Mesodermal cell (in vitro differentiated cells): ENCODE data around the gene C4orf46. TPM values are rescaled to one million over a fixed set of nuclear protein-coding genes. Genes with fewer than 3 reads are reported as not detected.
A peak's percentile ranks its signal among the peaks of the same experiment; 100 is the strongest.
"Not testable (repeated sequence)": the region's sequence is repeated elsewhere in the genome, so short reads cannot be mapped to it uniquely, and the experiment has no call there.

ENCODE experiments used
- H3K27ac ChIP-seq: 2 replicates; pipeline ENCODE4 v1.7.0; 2013; ENCODE audit warnings: mild to moderate bottlenecking, low read depth, low read length, moderate library complexity; ENCODE audit not compliant: severe bottlenecking
- H3K36me3 ChIP-seq: 2 replicates; pipeline ENCODE4 v1.7.1; 2013; ENCODE audit warnings: mild to moderate bottlenecking, low read length, moderate library complexity; ENCODE audit not compliant: control insufficient read depth, insufficient read depth
- H3K4me1 ChIP-seq: one replicate; pipeline ENCODE4 v1.7.1; 2013; ENCODE audit warnings: mild to moderate bottlenecking, low read length; ENCODE audit not compliant: insufficient read depth, control insufficient read depth, poor library complexity, severe bottlenecking
- H3K4me3 ChIP-seq: 2 replicates; pipeline ENCODE4 v1.7.0; 2013; ENCODE audit warnings: low read length, control low read depth, mild to moderate bottlenecking; ENCODE audit not compliant: insufficient read depth, poor library complexity, severe bottlenecking; ENCODE audit errors: extremely low read depth
- H3K9me3 ChIP-seq: 2 replicates; pipeline ENCODE4 v1.7.1; 2013; ENCODE audit warnings: mild to moderate bottlenecking, low read length, moderate library complexity; ENCODE audit not compliant: control insufficient read depth
- WGBS, 2 experiments: methylation state at CpG; one replicate each; pipeline ENCODE4 v1.1.5; 2013; ENCODE audit warnings: missing lambda C conversion rate in 2 of 2; ENCODE audit not compliant: insufficient coverage in 2 of 2; 5-methylcytosine and 5-hydroxymethylcytosine counted together
- polyA plus RNA-seq, 2 experiments: library from polyadenylated mRNA; stranded (reverse); fragments of 50-300 nt; gene quantifications; one replicate each; pipeline ENCODE4 v1.2.3, GENCODE V29; 2013

C4orf46 gene
- 15.5 TPM for polyA plus RNA-seq (2013, experiment 1 of 2)
- polyA plus RNA-seq (2013, experiment 2 of 2): 15.5 TPM

DNA sequence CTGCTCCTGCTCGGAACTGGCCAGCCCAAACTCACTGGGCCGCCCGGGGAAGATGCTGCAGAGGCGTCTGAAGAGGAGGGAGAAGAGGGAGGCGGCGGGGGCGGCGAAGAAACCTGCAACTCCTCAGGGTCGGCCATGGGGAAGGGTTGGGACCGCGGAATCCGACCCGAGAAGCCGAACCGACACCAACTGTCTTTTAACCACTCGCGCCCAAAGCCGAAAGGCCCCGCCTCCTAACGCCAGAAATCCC is at the start of gene C4orf46:
Gene C4orf46 (minus strand): TSS at position 223 of the 250 bp plus-strand sequence. CDS start 86 bp downstream, at position 137.
- H3K4me3 ChIP-seq: peak within 1 kb of the TSS; percentile 81
- no peaks in the 10 kb centered on the region for H3K4me1 ChIP-seq
- peak within 1 kb of the TSS; percentile 88 for H3K27ac ChIP-seq
- peaks cover 15% of the 10 kb centered on the region for H3K36me3 ChIP-seq
- H3K9me3 ChIP-seq: no peaks in the 10 kb centered on the region
- 0% methylated on average over 9 to 18 of the region's 20 CpGs for WGBS, 2 experiments

DNA sequence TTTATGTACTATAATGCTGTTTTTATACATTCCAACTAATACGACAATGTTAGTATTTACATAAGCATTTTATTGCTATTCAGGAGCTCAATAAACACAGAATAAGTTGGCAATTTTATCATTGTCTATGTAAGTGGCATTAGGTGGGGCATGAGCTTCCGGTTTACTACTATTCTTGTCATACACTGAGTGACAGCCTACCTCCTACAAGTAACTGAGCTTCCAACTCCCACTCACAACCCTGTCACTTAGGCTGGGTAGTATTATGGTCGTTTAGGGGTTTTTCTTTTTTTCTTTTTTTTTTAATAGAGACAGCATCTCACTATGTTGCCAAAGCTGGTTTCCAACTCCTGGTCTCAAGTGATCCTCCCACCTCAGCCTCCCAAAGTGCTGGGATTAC is 44.1 kb upstream of the C4orf46 start:
- Histone ChIP-seq H3K9me3 (no peaks in the 10 kb centered on the region), H3K4me1 (no peaks in the 10 kb centered on the region), H3K36me3 (peaks cover 93% of the 10 kb centered on the region), H3K27ac (no peak overlapping the region), H3K4me3 (no peak overlapping the region)
- no CpG with 5 or more reads among the region's 3 CpGs for WGBS, 2 experiments

DNA sequence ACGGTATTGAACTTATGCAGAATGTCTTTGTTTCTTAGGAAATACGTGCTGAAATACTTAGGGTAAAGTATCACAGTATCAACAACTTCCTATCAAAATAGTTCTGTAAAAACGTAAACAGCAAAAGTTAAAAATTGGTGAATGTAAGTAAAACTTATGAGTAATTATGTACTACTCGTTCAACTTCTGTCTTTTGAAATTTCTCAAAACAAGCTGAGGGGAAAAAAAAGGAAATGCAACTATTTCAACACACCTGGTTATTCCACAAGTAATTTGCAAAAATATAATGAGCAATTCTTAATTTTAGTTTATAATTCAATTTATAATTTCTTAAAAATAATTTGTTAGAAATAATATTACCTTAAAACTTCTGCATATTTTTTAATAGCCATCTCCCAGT is 43.2 kb upstream of the C4orf46 start:
- Histone ChIP-seq H3K27ac (no peak overlapping the region), H3K36me3 (peaks cover 93% of the 10 kb centered on the region), H3K9me3 (no peaks in the 10 kb centered on the region), H3K4me3 (no peak overlapping the region), H3K4me1 (no peaks in the 10 kb centered on the region)
- WGBS, 2 experiments: no CpG with 5 or more reads among the region's 4 CpGs

DNA sequence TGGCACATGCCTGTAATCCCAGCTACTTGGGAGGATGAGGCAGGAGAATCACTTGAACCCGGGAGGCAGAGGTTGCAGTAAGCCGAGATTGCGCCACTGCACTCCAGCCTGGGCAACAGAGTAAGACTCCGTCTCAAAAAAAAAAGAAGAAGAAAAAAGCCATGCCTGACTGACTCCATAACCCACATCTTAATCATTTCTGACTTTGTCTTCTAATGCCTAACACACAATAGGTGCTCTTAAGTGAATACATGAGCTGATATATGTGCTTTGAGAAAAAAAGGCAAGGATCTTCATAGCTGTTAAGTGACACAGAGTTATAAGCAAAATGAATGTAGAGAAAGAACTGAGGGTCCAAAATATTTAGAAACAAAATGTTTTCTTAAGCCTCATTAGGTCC is 40.9 kb upstream of the C4orf46 start:
- peaks cover 92% of the 10 kb centered on the region for H3K36me3 ChIP-seq
- not testable (repeated sequence) for H3K4me1 ChIP-seq, H3K4me3 ChIP-seq, H3K9me3 ChIP-seq, H3K27ac ChIP-seq
- WGBS, 2 experiments: 100% methylated on average over 1 to 3 of the region's 4 CpGs

DNA sequence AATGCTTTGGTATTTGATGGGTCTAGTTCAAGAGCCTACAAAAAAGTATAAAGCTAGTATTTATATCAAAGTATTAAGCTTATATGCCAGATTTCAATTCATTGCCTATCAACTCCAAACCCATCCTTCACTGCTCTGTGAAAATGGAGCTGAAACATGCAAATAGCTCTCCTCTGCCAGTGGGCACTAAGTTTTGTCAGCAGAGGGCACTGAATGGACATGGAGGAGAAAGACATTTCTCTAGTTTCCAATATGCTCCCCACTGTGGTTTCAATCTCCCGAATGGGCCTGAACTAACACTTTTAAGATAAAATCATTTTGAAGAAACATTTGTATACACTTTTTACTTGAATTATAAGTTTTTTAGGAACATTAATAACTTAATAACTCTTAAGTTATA is 39.1 kb upstream of the C4orf46 start:
- no CpG with 5 or more reads among the region's 1 CpG for WGBS, 2 experiments
- Histone ChIP-seq H3K9me3 (no peaks in the 10 kb centered on the region), H3K4me3 (no peak overlapping the region), H3K27ac (no peak overlapping the region), H3K36me3 (peaks cover 86% of the 10 kb centered on the region), H3K4me1 (no peaks in the 10 kb centered on the region)

DNA sequence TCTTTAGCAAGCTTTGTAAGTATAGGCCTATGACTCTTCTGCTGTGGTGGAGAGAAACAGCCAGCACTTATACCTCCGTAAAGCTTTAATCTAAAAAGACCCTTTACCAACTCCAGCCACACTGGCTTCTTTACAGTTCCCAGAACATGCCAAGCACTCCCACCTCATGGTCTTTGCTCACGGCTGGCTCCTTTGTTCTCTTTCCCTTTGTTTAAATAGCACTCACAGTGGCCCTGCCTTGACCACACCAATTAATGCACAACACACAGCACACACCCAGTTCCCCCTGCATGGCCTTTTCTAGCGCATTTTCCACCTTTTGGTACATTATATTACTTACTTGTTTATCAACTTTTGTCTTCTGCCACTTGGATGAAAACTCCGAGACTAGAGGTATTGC is 32.6 kb upstream of the C4orf46 start:
- 81 to 83% methylated on average over 2 to 3 of the region's 4 CpGs for WGBS, 2 experiments
- peaks cover 34% of the 10 kb centered on the region for H3K36me3 ChIP-seq
- H3K4me3 ChIP-seq: no peak overlapping the region
- H3K9me3 ChIP-seq: no peaks in the 10 kb centered on the region
- H3K27ac ChIP-seq: no peak overlapping the region
- H3K4me1 ChIP-seq: no peaks in the 10 kb centered on the region

DNA sequence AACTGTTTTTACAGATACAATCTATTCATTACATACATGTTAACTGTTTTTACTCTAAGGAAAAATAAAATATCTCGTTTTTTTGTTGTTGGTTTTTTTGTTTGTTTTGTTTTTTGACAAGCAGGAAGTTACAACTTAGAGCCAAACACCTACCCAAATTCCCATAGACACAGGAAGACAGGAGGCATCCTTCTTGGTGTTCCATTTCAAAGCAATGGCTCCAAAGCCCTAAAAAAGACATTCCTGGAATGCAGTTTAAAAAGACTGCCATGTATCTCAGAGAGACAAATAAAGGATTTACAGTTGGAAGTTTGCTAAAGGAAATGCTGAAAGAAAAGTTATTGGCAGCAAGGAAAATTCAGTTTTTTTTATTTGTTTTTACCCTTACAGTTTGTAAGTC is 17.1 kb upstream of the C4orf46 start:
- no CpG with 5 or more reads among the region's 1 CpG for WGBS, 2 experiments
- Histone ChIP-seq H3K4me3 (no peak overlapping the region), H3K27ac (no peak overlapping the region)

DNA sequence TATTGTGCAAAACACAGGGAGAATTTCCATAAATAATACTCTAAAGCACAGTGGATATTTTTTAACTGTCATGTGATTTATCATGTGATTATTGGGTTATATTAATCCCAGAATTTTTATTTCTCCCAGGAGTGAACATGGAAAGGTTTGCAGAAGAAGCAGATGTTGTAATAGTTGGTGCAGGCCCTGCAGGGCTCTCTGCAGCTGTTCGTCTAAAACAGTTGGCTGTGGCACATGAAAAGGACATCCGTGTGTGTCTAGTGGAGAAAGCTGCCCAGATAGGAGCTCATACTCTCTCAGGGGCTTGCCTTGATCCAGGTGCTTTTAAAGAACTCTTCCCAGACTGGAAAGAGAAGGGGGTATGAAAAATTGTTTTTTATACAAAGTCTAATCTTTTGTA is 10.4 kb upstream of the C4orf46 start:
- Histone ChIP-seq H3K9me3 (no peaks in the 10 kb centered on the region), H3K27ac (no peak overlapping the region), H3K36me3 (no peaks in the 10 kb centered on the region), H3K4me3 (no peak overlapping the region), H3K4me1 (no peaks in the 10 kb centered on the region)
- 82 to 92% methylated on average over 2 of the region's 2 CpGs for WGBS, 2 experiments

More for the DNA sequence above, 17.1 kb upstream of the C4orf46 start:
- H3K36me3 ChIP-seq: no peaks in the 10 kb centered on the region
- H3K4me1 ChIP-seq: no peaks in the 10 kb centered on the region
- no peaks in the 10 kb centered on the region for H3K9me3 ChIP-seq

DNA sequence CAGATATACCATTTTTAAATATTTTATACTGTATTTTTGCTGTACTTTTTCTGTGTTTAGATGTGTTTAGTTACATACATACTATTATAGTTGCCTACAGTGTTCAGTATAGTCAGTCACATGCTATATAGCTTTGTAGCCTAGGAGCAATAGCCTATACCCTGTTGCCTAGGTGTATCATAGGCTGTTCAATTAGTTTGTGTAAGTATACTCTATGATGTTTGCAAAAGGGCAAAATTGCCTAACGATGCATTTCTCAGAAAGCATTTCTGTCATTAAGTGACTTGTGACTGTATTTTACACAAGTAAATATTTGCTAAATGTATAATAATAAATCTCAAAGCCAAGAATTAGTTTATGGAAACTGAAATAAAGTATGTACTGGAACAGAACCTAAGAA is 9.9 kb upstream of the C4orf46 start:
- H3K27ac ChIP-seq: no peak overlapping the region
- WGBS, 2 experiments: no CpG with 5 or more reads among the region's 1 CpG
- H3K4me1 ChIP-seq: no peaks in the 10 kb centered on the region
- no peaks in the 10 kb centered on the region for H3K9me3 ChIP-seq
- no peaks in the 10 kb centered on the region for H3K36me3 ChIP-seq
- no peak overlapping the region for H3K4me3 ChIP-seq

DNA sequence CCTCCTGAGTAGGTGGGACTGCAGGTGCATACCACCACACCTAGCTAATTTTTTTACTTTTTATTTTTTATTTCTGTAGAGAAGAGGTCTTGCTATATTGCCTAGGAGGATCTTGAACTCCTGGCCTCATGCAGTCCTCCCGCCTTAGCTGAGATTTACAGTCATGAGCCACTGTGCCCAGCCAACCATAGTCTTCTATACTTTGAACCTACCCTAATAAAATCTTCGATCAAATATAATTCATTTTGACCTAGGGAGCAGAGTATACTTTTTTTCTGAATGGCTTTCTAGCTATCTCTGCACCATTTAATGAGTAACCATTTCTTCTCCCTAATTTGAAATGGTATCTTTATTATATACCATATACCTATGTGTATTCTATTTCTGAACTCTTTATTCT is 7.1 kb upstream of the C4orf46 start:
- Histone ChIP-seq H3K27ac (no peak overlapping the region), H3K9me3 (no peaks in the 10 kb centered on the region), H3K36me3 (no peaks in the 10 kb centered on the region), H3K4me3 (no peak overlapping the region), H3K4me1 (no peaks in the 10 kb centered on the region)
- WGBS, 2 experiments: 100% methylated on average over 1 of the region's 2 CpGs; no CpG with 5 or more reads in 1 of the 2 experiments

DNA sequence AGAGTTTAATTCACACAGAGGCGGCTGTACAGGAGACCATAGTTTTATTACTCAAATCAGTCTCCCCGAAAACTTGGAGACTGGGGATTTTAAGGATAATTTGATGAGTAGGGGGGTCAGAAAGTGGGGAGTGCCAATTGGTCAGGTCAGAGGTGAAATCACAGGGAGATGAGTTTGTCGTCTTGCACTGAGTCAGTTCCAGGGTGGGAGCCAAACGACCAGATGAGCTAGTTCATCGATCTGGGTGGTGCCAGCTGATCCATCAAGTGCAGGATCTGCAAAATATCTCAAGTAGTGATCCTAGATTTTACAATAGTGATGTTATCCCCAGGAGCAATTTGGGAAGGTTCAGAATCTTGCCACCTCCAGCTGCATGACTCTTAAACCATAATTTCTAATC is 4.4 kb upstream of the C4orf46 start:
- Histone ChIP-seq H3K27ac (no peak overlapping the region), H3K9me3 (no peaks in the 10 kb centered on the region), H3K4me1 (no peaks in the 10 kb centered on the region), H3K4me3 (no peak overlapping the region), H3K36me3 (no peaks in the 10 kb centered on the region)
- 81 to 92% methylated on average over 4 to 5 of the region's 5 CpGs for WGBS, 2 experiments

DNA sequence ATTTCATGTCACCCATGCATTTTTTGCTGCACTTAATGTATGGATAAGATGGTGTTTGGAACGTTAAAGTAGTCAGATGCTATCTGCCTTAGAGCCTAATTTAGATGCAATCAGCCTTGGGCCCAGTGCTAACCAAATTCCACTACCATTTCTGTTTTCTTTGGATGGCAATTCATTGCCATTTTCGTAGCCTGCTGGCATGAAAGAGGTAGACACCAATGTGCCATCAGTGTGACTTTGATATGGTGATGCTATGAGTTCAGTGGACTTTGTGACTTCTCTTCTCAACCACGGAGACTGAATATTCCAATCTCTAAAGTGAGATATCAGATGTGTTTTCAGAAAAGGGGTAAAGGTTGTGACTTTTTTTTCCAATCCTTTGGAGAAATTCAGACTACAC is 1.9 kb upstream of the C4orf46 start:
- 80 to 100% methylated on average over 1 of the region's 3 CpGs for WGBS, 2 experiments
- Histone ChIP-seq H3K4me1 (no peaks in the 10 kb centered on the region), H3K4me3 (no peak overlapping the region), H3K27ac (no peak overlapping the region), H3K36me3 (peaks cover 8% of the 10 kb centered on the region), H3K9me3 (no peaks in the 10 kb centered on the region)
